ENCODE data around the gene CLCC1.
"Not testable (repeated sequence)": the region's sequence is repeated elsewhere in the genome, so short reads cannot be mapped to it uniquely, and the experiment has no call there.

CLCC1 gene, protein sequence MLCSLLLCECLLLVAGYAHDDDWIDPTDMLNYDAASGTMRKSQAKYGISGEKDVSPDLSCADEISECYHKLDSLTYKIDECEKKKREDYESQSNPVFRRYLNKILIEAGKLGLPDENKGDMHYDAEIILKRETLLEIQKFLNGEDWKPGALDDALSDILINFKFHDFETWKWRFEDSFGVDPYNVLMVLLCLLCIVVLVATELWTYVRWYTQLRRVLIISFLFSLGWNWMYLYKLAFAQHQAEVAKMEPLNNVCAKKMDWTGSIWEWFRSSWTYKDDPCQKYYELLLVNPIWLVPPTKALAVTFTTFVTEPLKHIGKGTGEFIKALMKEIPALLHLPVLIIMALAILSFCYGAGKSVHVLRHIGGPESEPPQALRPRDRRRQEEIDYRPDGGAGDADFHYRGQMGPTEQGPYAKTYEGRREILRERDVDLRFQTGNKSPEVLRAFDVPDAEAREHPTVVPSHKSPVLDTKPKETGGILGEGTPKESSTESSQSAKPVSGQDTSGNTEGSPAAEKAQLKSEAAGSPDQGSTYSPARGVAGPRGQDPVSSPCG

DNA sequence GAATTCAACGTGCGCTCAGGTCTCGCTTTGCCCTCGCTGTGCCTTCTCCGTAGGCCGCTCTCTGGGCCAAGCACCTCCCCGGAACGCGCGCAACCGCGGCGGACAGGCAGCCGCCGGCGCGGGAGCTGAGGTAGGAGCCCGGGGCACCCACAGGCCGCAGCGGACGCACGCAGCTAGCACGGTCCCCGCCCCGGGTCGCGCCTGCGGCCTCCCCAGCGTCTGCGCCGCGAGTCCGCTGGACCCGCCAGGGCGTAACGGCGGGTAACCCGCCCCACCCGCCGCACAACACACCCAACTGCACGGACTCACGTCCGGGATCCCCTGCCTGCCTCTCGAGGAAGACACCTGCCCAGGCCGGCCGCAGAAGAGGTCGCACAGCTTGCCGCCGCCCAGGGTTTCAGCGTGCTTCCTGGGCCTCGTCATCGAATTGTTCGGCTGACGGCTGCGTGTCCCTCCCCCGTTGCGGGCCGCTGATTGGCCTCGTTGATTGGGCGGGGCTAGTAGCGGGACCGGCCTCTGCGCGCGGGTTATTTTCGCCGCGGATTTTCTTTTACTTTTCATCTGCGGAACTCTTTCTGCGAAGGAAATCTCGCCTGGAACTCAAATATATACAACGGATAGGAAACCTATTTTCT is at the start of gene CLCC1:
CLCC1 (minus strand) TSS at position 433 of the 635 bp plus-strand sequence. CDS start 13,047 bp downstream, outside the sequence.
- DNase-seq (ENCODE audit: low spot score) = peak; percentile 97

DNA sequence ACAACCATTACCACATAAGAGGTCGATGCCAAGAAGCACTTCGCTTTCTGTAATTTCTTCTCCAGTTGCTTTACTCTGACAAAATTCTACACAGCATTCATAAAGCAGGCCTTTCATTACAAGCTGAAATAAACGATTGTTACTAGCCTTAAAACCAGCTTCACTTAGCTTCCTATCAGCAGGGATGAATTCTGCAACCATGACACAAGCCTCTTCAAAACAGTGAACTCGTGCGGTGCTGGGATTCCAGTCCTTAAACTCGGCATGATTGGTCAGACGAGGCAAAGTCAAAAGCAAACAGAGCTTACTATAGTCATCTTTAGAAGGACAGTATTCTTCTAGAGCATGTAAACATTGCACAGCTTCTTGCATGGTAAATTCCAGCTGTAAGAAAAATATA is 48.1 kb upstream of the CLCC1 start:
- DNase-seq (ENCODE audit: low spot score) = no peak

DNA sequence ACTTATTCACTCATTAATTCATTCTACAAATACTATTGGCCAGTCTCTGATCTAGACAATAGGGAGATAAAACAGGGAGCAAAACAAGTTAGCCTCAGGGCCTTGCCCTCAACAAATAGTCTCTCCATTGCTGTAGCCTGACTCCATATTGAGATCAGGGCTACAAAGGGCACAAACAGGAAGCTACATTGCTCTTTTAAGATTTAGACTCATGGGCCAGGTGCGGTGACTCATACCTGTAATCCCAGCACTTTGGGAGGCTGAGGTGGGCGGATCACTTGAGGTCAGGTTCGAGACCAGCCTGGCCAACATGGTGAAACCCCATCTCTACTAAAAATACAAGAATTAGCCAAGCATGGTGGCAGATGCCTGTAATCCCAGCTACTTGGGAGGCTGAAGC is 33.3 kb upstream of the CLCC1 start:
- peak; percentile 7 for DNase-seq (ENCODE audit: low spot score)

DNA sequence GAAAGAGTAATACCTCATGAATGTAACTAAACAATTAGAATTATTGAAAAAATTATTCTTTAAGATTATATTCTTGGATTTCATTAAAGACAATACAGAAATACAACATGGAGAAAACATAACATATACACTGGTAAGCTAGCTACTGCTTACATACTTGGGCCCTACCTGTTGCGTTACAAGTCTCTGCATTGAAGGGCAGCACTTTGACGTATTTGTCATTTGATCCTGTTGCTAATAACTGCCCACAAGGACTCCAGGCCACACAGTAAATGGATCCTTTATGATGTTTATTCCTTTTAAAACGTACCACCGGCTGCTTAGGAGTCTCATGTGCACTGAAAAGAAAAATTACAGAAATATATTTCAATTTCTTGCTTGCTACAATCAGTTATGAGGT is 19.8 kb upstream of the CLCC1 start:
- DNase-seq (ENCODE audit: low spot score) = no peak

DNA sequence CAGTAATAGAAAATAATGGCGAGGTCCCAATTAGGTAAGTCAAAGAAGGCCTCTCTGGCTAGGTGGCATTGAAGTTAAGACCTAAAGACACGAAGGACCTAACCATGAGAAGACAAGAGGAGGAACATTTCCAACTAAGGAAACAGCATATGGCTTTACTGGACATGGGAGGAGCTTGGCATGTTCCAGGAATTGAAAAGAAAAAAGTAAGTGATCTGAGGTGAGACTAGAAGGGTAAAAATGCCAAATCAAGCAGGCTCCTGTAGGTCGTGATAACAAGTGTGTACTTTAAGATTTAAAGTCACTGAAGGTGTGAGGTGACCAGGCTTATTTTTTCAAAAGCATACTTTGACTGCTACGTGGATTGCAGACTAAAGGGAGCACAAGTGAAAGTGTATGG is 13.4 kb upstream of the CLCC1 start:
- no peak for DNase-seq (ENCODE audit: low spot score)

DNA sequence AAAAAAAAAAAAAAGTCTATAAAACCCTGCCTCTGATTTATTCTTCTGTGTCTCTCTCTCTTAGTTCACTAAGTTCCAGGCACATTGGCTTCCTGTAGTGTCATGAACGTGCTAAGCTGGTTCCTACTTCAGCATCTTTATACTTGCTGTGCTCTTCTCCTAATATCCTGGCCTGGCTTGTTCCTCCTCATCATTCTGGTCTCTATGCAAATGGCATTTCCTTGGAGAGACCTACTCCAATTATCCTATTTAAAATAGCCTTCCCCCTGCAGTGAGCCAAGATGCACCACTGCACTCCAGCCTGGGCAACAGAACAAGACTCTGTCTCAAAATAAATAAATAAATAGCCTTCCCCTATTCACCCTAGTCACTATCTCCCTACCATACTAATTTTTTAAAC is 9.7 kb upstream of the CLCC1 start:
- no peak for DNase-seq (ENCODE audit: low spot score)

DNA sequence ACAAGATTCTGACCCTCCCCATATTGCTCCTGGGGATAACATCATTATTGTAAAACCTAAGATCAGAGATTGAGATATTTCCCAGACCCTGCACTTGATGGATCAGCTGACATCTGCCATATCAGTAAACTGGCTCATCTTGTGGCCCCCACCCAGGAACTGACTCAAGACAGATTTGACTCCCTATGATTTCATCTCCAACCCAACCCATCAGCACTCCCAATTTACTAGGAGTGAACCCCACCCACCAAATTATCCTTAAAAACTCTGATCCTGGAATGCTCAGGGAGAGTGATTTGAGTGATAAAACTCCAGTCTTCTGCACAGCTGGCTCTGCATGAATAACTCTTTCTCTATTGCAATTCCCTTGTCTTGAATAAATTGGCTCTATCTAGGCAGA is 6.1 kb upstream of the CLCC1 start:
- no peak for DNase-seq (ENCODE audit: low spot score)

DNA sequence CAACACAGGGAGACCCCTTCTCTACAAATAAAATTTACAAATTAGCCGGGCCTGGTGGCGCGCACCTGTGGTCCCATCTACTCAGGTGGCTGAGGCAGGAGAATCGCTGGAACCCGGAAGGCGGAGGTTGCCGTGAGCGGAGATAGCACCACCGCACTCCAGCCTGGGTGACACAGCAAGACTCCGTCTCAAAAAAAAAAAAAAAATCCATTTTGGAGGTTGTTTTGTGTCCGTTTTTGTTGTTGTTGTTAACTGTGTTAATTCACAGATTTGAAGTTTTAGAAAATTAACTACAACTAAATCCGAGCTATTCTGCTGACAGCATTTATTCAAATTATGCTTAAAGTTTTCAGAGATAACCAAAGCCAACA is 618 bp downstream of the CLCC1 start:
- DNase-seq (ENCODE audit: low spot score) = peak; percentile 55

DNA sequence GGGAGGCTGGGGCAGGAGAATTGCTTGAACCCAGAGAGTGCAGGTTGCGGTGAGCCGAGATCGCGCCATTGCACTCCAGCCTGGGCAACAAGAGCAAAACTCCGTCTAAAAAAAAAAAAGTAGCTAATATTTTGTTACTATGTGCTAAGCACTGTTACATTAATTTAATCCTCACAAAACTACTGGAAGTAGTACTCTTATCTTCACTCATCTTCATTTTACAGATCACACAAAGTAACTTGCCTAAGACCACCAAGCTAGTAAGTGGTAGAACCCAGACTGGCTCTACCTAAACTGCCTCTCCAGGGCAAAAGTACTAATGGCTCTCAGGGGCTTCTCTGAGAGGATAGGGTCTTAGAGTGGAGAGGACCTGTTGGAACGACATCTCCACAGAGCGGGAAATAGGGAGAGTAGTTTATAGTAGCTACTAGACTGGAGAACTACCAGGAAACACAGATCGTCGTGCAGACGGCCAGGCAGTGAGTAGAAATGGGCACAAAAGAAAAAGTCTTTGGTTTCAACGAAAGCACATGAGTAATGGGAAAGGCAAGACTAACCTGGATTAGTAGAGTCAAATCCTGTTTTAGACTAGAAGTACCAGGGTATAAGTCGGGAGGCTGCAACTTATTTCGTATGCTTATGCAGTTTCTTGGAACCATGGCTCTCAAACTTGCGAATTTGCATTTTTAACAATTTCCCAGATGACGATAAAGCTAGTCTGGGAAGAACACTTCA is 1.4 kb downstream of the CLCC1 start:
- DNase-seq (ENCODE audit: low spot score) = no peak

DNA sequence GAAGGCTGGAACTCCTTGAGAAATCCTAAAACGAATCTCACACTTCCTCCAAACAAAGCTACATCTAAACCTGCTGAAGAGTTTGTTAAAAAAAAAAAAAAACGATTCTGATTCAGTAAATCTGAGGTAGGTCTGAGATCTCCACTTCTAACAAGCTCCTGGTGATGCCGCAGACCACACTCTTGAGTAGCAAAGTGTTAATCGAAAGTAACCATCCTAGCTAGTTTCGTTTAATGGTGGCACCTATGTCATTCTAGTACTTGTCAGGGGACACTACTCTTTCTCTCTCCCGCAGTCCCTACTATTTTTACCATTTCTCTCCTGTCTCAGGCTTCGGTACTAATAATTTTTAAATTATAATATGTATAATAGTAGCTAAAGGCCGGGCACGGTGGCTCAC is 2.1 kb downstream of the CLCC1 start:
- no peak for DNase-seq (ENCODE audit: low spot score)

DNA sequence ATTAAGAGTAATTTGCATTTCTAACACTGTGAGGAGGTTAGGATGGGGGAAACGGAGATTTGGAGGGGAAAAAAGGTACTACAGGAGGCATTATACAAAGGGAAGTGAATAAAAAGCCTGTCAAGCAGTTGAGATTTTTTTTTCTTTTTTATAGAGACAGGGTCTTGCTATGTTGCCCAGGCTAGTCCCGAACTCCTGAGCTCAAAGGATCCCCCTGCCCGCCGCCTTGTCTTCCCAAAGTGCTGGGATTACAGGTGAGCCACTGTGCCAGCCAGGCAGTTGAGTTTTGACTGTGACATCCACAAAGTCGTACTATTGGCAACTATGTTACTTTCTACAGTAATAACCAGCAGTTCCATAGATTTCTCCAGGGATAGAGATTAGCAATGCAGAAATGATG is 2.6 kb downstream of the CLCC1 start:
- DNase-seq (ENCODE audit: low spot score) = no peak

DNA sequence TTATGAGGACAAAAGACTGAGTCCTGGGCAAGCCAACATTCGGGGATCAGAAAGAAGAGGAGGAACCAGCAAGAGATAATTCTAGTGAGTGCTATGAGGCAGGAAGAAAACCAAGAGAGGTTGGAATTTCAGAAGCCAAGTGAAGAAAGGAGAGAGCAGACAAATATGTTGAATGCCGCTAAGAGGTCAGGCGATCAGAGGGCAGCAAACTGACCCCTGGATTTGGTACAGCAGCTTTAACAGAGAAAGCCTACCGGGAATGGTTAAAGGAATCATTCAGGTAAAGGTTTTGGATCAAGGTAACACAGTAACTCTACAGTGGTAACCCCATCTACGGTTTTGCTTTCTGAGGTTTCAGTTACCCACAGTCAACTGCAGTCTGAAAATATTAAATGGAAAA is 5.4 kb downstream of the CLCC1 start:
- no peak for DNase-seq (ENCODE audit: low spot score)

DNA sequence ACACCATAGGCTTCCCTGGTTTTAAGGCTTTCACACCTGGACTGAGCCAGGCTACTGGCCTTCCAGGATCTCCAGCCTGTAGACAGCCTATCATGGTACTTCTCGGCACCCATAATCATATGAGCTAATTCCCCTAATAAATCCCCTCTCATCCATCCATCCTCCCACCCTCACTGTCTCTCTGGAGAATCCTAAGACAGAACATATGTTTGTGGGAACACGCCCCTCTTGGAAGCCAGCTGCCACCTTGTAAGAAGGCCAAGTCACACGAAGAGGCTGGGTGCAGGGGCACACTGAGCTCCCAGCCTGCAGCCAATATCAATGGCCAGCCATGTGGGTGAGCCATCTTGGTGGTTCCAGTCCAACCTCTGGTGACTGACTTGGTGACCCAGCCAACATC is 7.4 kb downstream of the CLCC1 start:
- no peak for DNase-seq (ENCODE audit: low spot score)

DNA sequence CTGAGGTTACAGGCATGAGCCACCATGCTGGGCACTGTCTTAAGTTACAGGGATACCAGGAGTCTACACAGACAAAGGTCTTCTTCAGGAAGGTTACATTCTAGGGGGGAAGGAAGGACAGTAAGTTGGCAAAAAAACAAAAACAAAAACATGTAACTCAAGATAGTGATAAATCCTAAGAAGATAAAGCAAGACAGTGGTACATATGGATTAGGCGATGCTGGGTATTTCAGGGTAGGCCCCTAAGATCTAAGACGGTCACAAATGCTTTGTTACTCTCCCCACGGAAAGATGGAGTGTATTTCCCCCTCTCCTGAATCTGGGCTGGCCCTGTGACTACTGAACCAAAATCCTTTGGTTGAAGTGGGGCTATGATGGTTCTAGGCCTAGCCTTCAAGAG is 8.2 kb downstream of the CLCC1 start:
- DNase-seq (ENCODE audit: low spot score) = no peak

DNA sequence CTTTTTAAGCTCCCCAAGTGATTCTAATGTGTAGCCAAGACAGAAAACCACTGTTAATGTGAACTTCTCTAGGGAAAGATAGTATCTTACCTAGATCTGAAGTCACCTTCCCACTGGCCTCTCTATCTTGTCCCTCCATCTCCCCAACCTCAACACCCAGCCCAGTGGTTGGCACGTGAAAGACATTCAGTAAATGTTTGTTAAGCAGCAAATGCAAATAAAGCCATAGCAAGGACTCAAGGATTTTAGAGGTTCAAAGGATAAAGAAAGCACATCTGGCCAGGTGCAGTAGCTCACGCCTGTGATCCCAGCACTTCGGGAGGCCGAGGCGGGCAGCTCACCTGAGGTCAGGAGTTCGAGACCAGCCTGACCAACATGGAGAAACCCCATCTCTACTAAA is 9.8 kb downstream of the CLCC1 start:
- DNase-seq (ENCODE audit: low spot score) = no peak

DNA sequence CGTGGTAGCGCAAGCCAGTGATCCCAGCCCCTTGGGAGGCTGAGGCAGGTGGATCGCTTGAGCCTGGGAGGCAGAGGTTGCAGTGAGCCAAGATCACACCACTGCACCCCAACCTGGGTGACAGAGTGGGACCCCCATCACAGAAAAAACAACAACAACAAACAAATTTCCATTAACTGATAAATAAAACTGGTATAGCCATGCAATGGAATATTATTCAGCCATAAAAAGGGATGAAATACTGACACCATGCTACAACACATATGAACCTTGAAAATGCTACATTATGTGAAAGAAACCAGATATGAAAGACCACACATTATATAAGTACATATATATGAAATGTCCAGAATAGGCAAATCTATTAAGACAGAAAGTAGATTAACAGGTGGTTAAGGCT is 12.0 kb downstream of the CLCC1 start:
- DNase-seq (ENCODE audit: low spot score) = no peak

DNA sequence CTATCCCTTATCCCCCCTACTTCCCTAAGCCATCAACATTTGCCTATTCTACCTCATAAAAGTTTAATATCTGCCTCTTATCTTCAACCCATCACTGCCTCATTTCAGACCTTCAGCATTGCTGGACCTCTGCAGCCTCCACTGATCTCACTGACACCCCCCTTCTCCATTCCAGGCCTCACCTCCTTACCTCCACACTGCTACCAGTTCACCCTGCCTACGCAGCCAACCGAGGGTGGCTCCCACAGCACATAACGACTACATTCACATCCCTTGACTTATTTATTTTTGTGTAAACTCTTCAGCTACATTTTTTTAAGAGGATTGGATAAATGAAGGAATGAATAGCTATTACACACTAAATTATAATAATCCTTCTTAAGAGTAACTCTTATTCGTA is 14.2 kb downstream of the CLCC1 start:
- no peak for DNase-seq (ENCODE audit: low spot score)

DNA sequence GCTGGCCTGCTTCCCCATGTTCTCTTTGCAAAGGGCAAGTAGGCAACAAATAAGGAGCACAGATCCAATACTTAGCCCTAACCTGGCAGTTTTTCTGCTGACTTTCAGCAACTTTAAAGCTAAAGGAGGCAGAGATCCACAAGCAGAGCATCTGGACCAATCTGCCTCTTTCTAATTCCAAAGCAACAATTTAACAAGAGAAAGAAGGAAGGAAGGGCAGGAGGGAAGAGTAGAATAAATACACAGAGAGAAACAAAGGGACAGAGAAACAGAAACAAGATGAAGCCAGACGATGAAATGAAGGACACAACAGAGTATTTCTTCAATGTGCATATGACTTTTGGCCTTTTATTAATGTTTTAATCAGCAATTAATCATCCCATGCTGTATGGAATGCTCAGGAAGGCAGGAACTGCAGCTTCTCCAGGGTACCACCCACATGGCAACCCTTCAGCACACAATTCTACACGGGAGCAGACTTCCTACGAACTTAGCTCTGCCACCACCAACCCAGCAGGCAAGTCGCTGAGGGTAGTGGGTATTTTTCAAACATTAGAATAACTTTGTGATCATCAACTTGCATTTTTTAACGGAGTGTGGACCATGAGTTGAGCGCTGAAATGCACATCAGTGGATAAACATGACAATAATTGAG is 15.3 kb downstream of the CLCC1 start:
- peak; percentile 6 for DNase-seq (ENCODE audit: low spot score)

DNA sequence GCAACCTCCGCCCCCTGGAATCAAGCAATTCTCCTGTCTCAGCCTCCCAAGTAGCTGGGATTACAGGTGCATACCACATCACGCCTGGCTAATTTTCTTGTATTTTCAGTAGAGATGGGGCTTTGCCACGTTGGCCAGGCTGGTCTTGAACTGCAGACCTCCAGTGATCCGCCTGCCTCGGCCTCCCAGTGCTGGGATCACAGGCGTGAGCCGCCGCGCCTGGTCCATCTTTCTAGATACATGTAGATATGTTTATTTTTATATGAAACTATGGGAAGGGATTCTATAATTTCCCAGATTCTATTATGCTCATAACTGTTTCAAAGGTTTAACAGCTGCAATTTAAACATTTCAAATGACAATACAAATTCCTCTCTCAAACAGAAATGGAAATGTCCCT is 27.1 kb downstream of the CLCC1 start:
- DNase-seq (ENCODE audit: low spot score) = no peak

DNA sequence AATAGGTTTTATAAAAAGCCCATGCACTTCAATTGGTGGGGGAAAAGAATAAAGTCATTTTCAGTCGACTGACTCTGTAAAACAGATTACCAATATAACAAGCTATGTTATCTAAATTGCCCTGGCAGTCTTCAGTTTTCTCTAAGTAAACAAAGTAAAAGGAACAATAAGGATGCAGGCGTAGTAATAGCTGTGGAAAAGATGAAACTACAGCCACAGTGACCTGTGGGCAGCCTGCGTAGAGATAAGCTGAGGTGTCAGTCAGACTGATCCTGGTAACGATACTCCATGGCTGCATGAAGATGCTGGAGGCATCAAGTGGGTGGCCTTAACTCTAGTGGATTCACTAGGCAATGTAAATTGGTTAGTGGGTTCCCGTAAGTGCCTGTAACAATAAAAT is 29.3 kb downstream of the CLCC1 start:
- DNase-seq (ENCODE audit: low spot score) = no peak

DNA sequence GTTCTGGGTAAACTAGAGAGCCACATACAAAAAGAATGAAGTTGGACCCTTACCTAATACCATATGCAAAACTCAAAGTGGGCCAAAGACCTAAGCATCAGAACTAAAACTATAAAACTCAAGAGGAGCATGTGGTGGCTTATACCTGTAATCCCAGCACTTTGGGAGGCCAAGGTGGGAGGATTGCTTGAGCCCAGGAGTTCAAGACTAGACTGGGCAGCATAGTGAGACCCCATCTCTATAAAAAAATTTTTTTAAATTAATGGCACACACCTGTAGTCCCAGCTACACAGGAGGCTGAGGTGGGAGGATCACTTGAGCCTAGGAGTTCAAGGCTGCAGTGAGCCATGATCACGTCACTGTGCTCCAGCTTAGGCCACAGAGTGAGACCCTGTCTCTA is 35.7 kb downstream of the CLCC1 start:
- not testable (repeated sequence) for DNase-seq (ENCODE audit: low spot score)

DNA sequence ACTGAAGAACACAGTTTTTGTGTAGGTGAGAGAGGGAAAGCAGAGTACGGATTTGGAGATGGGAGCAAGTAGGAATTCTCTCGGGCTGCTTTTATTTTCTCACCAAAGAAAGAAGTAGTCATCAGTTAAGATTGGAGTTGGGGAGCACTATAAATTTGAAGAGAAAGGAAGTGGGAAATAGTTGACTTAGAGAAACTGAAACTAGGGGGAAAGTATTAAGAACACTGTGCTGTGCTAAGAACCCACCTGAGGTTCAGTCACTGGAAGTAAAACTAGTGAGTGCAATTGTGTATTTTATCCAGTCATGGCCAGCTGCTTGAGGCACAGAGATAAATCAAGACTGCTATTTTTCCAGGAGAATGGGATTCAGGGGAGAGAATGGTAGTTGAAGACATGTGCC is 37.4 kb downstream of the CLCC1 start:
- no peak for DNase-seq (ENCODE audit: low spot score)

Measured in kidney tubule cell (primary cell).